Activated T-cell treated with anti-CD3 and anti-CD28 coated beads, Interleukin-2, amount 50 U/mL, for 1 hour (primary cell): ENCODE measurements around the gene UNC5A.

Experiments
- DNase-seq: peaks from one replicate; pipeline ENCODE4 v3.0.0-alpha.2; 2020

Gene UNC5A

DNA sequence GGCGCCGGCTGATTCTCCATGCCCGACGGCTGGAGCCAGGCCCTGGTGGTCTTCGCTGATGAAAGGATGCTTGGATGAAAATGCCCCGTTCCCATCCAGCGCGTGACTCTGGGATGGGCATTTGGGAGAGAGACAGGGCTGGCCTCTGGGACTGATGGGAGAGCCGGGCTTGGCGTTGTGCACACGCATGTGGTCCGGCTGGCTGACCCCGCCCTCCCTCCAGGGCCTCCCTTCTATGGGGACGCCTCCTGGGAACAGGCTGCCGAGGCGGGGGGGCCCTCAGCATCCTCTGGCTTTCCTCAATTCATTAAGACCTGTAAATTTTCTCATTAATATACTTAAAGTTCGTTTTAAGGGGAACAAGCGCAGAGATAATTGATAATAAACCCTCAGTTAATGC is 36.8 kb downstream of the UNC5A start:
- no peak for DNase-seq

- no peak for DNase-seq
Measured at GRCh38 chr5:176847726-176848290, 37.4 kb downstream of the UNC5A start.

- no peak for DNase-seq
Measured at GRCh38 chr5:176848651-176849050, 38.3 kb downstream of the UNC5A start.

DNA sequence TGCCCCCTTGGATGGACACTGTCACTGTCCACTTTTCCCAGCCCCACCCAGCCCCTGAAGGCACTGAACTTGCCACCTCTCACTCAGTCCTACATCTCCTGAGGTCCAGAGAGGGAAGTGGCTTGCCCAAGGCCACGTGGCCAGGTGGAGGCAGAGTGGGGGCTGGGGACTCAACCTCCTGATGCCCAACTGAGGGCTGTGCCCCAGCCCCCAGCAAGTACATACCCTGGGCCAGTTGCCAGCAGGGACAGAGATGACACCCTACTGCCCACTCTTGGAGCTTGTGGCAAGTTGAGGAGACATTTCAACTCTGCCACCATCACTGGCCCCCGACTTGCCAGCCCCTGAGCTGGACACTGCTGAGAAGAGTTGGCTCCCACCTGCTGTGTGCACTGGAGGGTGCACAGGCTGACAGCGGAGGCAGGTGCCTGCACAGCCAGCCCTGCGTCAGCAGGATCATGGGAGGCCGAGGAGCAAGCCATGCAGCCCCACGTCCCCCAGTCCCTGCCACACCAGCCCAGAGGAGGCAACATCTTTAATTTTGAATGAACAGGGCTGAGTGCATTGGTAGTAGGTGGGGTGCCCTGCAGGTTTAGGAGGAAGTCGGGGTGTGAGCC is 39.4 kb downstream of the UNC5A start:
- no peak for DNase-seq

DNA sequence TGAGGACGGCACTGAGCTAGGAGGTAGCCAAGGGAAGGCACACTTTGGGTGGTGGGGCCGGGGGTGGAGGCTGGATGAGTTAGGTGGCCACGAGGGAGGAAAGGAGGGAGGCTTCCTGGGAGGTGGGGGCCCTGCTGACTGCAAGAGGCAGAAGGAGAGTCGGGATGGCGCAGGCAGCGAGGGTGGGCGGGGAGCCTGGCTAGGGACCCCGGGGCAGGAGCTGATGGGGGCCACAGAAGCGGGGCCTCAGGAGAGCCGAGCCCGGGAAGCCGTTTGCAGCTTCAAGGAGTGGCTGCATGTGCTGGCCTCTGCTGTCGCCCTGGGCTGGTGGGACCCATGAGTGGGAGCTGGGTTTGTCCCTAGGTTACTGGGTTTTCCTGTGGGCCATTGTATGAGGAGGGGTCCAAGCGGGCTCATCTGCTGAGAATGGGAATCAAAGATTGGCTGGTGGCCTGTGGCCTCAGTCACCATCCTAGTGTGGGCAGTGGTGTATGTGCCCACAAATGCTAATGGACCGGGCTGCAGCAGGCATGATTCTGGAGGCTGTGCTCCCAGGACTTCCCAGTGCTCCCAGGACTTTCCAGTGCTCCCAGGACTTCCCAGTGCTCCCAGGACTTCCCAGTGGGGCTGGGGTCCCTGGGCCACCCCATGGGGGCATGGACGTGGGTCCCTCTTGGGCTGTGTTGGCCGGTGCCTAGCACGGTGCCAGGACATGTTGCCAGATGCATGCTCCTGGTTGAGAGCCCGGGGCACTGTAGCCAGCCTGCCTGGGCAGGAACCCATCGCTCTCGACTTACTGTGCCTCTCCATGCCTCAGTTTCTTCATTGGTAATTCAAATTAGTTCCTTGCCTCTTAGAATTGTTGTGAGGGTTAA is 40.2 kb downstream of the UNC5A start:
- DNase-seq = no peak

DNA sequence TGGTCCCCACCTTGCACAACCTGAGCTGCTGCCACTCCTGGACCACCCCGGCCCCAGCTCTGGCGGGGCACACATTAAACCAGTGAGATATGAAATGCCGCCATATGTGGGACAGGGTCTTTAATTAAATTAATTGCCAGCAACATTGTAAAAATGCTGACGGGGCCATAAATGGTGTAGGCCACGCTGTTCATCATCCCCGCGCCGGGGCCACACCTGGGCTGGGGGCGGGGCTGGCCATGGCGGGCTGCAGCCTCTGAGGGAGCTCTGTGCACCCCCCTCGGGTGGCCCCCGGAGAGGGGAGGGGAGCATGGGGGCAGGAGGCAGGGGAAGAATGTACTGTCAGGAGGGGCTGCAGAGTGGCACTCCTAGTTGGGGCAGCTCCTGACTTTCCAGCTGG is 41.0 kb downstream of the UNC5A start:
- DNase-seq = no peak

DNA sequence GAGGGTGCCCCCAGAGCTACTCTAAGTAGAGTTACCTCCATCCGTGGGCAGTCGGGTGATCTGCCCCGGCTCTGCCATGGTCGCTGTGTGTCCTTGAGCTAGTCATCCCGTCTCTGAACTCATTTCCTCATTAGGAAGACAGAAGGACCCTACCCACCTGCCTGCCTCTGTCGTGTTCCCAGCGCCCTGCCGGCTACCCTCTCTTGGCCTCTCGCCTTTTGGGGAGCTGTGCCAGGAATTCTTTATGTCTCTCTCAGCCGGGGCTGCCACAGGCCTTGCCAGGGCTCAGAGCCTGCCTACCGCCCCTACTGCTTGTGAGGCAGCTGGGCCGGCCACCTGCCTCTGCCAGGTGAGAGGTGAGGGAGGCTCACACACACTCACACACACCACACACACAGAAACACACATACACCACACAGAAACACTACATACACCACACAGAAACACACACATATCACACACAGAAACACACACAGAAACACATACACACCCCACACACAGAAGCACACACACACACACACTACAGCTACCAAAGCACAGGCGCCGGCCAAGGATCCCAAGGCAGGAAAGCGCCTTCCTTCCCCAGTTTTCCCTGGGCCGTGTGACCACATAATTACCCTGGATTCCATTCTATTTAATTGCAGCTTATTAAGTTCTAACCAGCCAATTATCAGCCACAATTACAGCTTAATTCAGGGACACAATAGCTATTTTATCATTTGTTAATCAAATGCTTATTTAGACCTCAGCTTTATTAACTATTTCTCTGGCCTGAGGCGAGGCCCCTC is 41.7 kb downstream of the UNC5A start:
- DNase-seq = no peak

GRCh38 chr5:176853151-176853778 is 42.9 kb downstream of the UNC5A start:
- DNase-seq = no peak

DNA sequence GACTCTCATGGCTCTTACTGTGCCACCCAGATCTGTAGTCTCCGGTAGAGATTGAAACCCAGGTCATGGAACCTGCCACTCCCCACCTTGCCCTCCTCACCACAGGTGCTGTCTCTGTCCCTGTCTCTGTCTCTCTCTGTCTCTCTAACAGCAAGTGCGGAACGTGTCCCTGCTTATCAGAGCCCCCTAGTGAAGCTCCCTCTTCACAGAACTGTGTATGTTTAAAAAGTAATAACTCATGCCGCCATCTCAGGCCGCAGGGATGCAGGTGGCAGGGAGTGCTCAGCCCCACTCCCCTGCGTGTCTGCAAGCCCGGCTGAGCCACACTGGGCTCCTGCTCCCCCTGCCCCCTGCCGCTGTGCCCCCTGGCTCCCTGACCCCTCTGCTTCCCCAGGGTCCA is 43.8 kb downstream of the UNC5A start:
- no peak for DNase-seq

GRCh38 chr5:176855598-176855997 is 45.2 kb downstream of the UNC5A start:
- no peak for DNase-seq

- DNase-seq = no peak
Measured at GRCh38 chr5:176856746-176857145, 46.4 kb downstream of the UNC5A start.

- no peak for DNase-seq
Measured at GRCh38 chr5:176857216-176857893, 47.0 kb downstream of the UNC5A start.

- no peak for DNase-seq
Measured at GRCh38 chr5:176857894-176858273, 47.5 kb downstream of the UNC5A start.

DNA sequence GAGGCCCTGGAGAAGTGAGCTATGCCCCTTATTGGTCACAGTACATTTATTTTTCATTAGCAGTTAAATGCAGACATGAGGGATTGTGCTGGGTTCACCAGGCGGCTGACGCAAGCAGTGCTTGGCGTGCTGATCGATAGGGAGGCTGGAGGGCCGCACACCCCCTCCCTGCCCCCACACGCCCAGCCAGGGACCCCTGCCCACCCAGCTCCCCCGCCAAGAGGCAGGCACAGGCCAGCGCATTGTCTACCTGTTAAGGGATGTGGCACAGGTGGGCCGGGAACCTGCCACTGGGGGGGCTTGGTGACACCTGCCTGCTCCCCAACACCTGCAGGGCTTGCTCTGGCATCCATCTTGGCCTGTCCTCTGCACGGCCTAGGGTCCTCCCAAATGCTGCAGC is 49.6 kb downstream of the UNC5A start:
- no peak for DNase-seq

DNA sequence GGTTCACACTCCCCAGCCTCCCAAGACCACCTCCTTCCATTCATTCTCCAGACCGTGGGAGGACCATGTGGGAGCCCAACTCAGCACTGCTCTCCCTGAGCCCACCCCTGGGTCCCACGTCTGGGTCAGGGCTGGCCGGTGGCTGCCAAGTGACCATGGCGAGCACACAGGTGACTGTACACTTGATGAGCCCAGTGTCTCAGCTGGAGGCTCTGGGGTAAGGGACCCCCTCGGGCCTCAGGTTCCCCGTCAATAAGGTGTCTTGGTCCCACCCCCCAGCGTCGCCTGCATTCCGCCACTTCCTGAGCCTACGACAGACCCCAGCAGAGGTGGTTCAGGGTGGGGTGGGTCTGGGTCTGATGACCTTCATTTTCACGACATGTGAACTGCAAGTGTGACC is 50.0 kb downstream of the UNC5A start:
- DNase-seq = no peak

GRCh38 chr5:176861276-176861675 is 50.9 kb downstream of the UNC5A start:
- DNase-seq = no peak

DNA sequence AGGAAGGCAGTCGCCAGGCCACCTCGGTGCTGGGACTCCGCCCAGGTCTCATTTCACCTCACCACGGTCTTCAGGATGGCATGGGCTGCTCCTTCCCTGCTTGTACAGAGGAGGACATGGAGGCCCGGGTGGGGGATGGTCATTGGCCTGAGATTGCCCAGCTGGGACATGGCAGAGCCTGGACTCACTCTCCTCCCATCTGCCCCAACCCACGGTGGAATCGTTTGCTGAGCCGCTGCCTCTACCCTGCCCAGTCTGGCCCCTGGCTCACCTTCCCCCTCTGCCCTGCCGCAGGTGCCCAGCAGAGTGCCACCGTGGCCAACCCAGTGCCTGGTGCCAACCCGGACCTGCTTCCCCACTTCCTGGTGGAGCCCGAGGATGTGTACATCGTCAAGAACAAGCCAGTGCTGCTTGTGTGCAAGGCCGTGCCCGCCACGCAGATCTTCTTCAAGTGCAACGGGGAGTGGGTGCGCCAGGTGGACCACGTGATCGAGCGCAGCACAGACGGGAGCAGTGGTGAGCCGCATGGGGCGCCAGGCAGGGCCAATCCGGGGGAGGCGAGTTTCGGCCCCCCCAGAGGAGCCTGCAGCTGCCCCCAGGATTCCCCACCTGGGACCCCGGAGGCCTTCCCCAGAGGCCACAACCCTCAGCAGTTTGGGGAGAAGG is 52.1 kb downstream of the UNC5A start:
- no peak for DNase-seq

- no peak for DNase-seq
Measured at GRCh38 chr5:176863041-176863764, 52.8 kb downstream of the UNC5A start.

GRCh38 chr5:176863765-176864098 is 53.4 kb downstream of the UNC5A start:
- no peak for DNase-seq

- no peak for DNase-seq
Measured at GRCh38 chr5:176864755-176865154, 54.4 kb downstream of the UNC5A start.

DNA sequence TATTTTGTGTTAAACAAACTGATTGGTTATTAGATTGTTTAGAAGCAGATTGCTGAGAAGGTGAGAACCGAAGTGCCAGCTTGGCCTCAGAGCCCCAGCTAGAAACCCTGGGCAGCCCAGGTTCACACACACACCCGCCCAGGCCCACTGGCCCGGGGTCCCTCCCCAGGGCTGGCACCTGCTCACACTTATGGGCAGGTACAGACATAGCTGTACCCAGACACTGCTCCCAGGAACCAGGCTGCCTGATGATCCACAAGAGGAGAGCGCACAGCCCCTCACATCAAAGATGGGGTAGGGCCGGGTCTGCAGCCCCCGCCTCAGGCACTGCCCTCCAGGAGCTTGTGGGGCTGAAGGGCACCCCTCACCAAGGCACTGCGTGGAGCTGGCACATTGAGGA is 55.6 kb downstream of the UNC5A start:
- no peak for DNase-seq
